A549 treated with ZK216348 at 1 μM for 4 hours (cell line): Measurements from ENCODE around the gene RERGL. TPM values are rescaled to one million over a fixed set of nuclear protein-coding genes. Genes with fewer than 3 reads are reported as not detected.

ENCODE experiments used
- total RNA-seq: library from RNA; stranded (reverse); fragments of 200-300 nt; extraction: Qiagen RNA extraction; gene quantifications from 5 replicates; pipeline ENCODE4 v1.2.3, GENCODE V29; 2022; ENCODE audit warnings: low read depth

The RERGL gene
- total RNA-seq: not detected in 5 replicates

GRCh38 chr12:18090093-18090492 lies at the start of gene RERGL:
TSS of gene RERGL (minus strand) at chr12:18090193. CDS start at chr12:18090140, 53 bp downstream.

Other genes with a start within 250 kb of the RERGL start
- gene PIK3C2G, start 171.3 kb upstream of the RERGL start, total RNA-seq: not detected in 5 replicates